Measurements from ENCODE around the gene FSTL4.

DNA sequence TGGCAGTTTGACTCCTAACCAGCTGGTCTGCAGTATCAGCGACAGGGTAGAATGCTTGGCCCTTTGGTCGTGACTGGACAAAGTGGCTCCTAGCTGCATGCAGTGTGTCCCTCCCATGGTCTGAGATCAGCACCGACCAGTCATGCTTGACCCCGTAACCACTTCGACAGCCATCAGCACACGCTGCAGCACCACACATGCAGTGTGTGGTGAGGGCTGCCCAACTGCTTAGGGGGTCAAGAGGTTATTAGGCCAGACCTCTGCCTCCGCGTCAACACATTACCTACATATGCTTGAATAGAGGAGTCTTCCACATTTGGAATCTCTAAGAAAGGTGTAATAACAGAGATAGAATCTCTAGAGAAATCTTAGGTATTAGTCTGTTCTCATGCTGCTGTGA is 139.1 kb downstream of the FSTL4 start:
- TF ChIP-seq, protein P1, sequence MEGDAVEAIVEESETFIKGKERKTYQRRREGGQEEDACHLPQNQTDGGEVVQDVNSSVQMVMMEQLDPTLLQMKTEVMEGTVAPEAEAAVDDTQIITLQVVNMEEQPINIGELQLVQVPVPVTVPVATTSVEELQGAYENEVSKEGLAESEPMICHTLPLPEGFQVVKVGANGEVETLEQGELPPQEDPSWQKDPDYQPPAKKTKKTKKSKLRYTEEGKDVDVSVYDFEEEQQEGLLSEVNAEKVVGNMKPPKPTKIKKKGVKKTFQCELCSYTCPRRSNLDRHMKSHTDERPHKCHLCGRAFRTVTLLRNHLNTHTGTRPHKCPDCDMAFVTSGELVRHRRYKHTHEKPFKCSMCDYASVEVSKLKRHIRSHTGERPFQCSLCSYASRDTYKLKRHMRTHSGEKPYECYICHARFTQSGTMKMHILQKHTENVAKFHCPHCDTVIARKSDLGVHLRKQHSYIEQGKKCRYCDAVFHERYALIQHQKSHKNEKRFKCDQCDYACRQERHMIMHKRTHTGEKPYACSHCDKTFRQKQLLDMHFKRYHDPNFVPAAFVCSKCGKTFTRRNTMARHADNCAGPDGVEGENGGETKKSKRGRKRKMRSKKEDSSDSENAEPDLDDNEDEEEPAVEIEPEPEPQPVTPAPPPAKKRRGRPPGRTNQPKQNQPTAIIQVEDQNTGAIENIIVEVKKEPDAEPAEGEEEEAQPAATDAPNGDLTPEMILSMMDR (IDR thresholded peaks at IDR 0.05; ENCODE audit: low read length), result no peak
- no peak for TF ChIP-seq EZH2 (IDR thresholded peaks at IDR 0.05; ENCODE audit: borderline replicate concordance, low read length)
